Measurements from ENCODE around the gene MSI2. TPM values are rescaled to one million over a fixed set of nuclear protein-coding genes. Genes with fewer than 3 reads are reported as not detected.

MSI2 gene
- total and polyA plus RNA-seq, 2 donors (not counting 3 experiments of a cell fraction or from before 2014, with no cell fraction given): 20.9 to 59.3 TPM

DNA sequence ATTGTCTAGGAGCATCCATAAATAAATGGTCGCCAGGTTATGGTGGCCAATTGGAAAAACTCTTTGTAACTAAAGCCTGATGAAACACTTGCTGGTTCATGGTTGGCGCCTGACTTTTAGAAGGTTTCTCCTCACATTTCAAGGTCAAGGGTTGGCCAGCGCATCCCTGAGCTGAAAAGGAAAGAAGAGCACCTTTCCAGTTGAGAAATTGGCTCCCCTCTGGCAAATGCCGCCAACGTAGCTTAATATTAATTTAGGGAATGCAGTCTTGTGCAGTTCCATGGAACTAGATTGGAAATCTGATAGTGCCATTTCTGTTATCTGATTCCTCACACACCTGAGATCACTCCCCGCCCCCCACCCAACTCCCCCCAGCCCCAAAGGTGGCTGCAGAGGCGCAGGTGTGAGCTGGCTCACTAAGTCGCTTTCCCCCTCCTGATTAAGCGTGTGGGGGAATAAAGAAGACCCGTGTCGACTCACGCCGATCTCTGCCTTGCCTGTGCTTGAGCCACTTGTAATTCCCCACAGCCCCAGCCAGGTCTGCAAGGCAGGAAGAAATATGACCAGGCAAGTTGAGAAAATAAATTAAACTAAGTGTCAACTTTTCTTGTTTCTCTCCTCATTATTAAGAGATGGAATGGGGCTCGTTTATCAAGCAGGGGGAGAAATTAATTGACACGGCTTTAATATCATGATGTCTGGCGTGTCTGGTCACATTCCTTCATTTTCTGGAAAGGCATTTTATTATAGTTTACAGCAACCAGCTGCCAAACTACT lies 331.1 kb downstream of the MSI2 start:
- no peaks in the 10 kb centered on the region for H3K9me1 ChIP-seq (replicated peaks; ENCODE audit: control insufficient read depth, extremely low read depth, insufficient read depth, low read length)
- ChIA-PET CTCF (interaction anchor here (0.9 to 2.2 kb wide), 5 partner anchors 8 to 344 kb away, joined by 3 to 10 read pairs (median 3); no protein-coding TSS in a partner anchor), POLR2A (no interaction called here)
- H3K4me3 ChIP-seq (replicated peaks in 1 of 3; ENCODE audit: insufficient read depth in 1 of 3, low read depth in 1 of 3, low read length in 3 of 3): no peak overlapping the region
- DNase-seq (ENCODE audit: low read depth, low spot score) (no peak), FAIRE-seq (no peak)
- no peaks in the 10 kb centered on the region for H3K79me2 ChIP-seq (ENCODE audit: control insufficient read depth, insufficient read depth, low read length)
- intact Hi-C loops (cut with micrococcal nuclease): no loop called here
- H3K9ac ChIP-seq (replicated peaks; ENCODE audit: extremely low read depth, insufficient read depth, low read length): no peak overlapping the region
- no peak for TF ChIP-seq FOS (IDR thresholded peaks at IDR 0.05; ENCODE audit: borderline replicate concordance, insufficient read depth, low read length)
- TF ChIP-seq, protein P1, sequence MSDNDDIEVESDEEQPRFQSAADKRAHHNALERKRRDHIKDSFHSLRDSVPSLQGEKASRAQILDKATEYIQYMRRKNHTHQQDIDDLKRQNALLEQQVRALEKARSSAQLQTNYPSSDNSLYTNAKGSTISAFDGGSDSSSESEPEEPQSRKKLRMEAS (IDR thresholded peaks at IDR 0.05; ENCODE audit: insufficient read depth, insufficient read length): no peak
- TF ChIP-seq, protein P2, sequence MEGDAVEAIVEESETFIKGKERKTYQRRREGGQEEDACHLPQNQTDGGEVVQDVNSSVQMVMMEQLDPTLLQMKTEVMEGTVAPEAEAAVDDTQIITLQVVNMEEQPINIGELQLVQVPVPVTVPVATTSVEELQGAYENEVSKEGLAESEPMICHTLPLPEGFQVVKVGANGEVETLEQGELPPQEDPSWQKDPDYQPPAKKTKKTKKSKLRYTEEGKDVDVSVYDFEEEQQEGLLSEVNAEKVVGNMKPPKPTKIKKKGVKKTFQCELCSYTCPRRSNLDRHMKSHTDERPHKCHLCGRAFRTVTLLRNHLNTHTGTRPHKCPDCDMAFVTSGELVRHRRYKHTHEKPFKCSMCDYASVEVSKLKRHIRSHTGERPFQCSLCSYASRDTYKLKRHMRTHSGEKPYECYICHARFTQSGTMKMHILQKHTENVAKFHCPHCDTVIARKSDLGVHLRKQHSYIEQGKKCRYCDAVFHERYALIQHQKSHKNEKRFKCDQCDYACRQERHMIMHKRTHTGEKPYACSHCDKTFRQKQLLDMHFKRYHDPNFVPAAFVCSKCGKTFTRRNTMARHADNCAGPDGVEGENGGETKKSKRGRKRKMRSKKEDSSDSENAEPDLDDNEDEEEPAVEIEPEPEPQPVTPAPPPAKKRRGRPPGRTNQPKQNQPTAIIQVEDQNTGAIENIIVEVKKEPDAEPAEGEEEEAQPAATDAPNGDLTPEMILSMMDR (IDR thresholded peaks at IDR 0.05; ENCODE audit: extremely low read depth in 1 of 2, insufficient read depth in 1 of 2, low read depth in 1 of 2, low read length in 2 of 2): no peak
- TF ChIP-seq POLR2A (IDR thresholded peaks at IDR 0.05; ENCODE audit: low read depth, low read length): no peak
- no peak for TF ChIP-seq POLR2AphosphoS5 (IDR thresholded peaks at IDR 0.05; ENCODE audit: insufficient read depth, low read depth, low read length)
- no peak for TF ChIP-seq MYC (IDR thresholded peaks at IDR 0.05; ENCODE audit: low read depth, low read length)
- no peak for TF ChIP-seq JUN (IDR thresholded peaks at IDR 0.05; ENCODE audit: borderline replicate concordance, insufficient read depth, insufficient read length, low read depth)
- no peak for TF ChIP-seq GATA2 (IDR thresholded peaks at IDR 0.05; ENCODE audit: insufficient read depth, insufficient read length, low read depth, low read length)
- TF ChIP-seq EZH2 (IDR thresholded peaks at IDR 0.05; ENCODE audit: borderline replicate concordance, low read depth, low read length, severe bottlenecking): no peak
- H2AFZ ChIP-seq (ENCODE audit: low read depth, low read length): no peak overlapping the region
- H4K20me1 ChIP-seq (replicated peaks; ENCODE audit: control insufficient read depth, extremely low read depth, insufficient read depth, low read length): no peaks in the 10 kb centered on the region
- no peak overlapping the region for H3K27ac ChIP-seq (ENCODE audit: insufficient read depth, low read depth, low read length)
- dilution Hi-C loops (cut with MboI; ENCODE audit: extremely low pct_ligation_motif_present, low sequenced_read_pairs): no loop called here
- H3K4me2 ChIP-seq (ENCODE audit: insufficient read depth, low read length): no peak overlapping the region
- no TSS peak for BruUV-seq (replicated peaks)
- H3K27me3 ChIP-seq (ENCODE audit: control insufficient read depth in 2 of 2, insufficient read depth in 2 of 2, low read length in 2 of 2): peaks cover 0 to 1% of the 10 kb centered on the region in 2 experiments
- H3K4me1 ChIP-seq (ENCODE audit: control insufficient read depth, extremely low read depth, insufficient read depth, low read length): no peaks in the 10 kb centered on the region
- H3K9me3 ChIP-seq (replicated peaks; ENCODE audit: control insufficient read depth, insufficient read depth, low read length): no peaks in the 10 kb centered on the region
- H3K36me3 ChIP-seq (ENCODE audit: control insufficient read depth in 2 of 2, extremely low read depth in 1 of 2, insufficient read depth in 2 of 2, low read length in 2 of 2): no peaks in the 10 kb centered on the region

Data from endothelial cell of umbilical vein (primary cell).